Renal cortical epithelial cell (primary cell): ENCODE measurements around the gene TRAF1. TPM values are rescaled to one million over a fixed set of nuclear protein-coding genes. Genes with fewer than 3 reads are reported as not detected.

Experiments
- DNase-seq: peaks from one replicate; pipeline ENCODE4 v3.0.0-alpha.2; 2011; ENCODE audit warnings: low read depth
- total RNA-seq: library from RNA; depleted of rRNA; stranded (reverse); fragments of >200 nt; gene quantifications from 2 replicates; pipeline ENCODE4 v1.2.3, GENCODE V29; 2014

TRAF1 gene
- total RNA-seq, 1 donor from 2014 or later: 3.4 TPM

GRCh38 chr9:120941046-120941770 is 14.6 kb upstream of the TRAF1 start:
- DNase-seq: no peak

DNA sequence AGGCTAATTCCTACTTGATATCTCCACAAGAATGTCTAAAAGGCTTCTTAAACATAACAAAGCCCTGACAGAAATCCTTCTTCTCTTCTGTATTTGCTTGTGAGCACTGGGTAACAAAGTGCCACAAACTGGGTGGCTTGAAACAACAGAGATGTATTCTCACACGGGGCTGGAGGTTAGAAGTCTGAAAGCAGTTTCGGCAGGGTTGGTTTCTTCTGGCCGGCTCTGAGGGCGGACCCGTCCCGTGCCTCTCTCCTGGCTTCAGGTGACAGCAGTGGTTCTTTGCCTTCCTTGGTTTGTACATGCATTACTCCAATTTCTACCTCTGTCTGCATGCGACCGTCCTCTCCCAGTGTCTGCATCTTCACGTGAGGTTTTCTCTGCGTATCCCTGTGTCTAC is 14.0 kb upstream of the TRAF1 start:
- DNase-seq: no peak

DNA sequence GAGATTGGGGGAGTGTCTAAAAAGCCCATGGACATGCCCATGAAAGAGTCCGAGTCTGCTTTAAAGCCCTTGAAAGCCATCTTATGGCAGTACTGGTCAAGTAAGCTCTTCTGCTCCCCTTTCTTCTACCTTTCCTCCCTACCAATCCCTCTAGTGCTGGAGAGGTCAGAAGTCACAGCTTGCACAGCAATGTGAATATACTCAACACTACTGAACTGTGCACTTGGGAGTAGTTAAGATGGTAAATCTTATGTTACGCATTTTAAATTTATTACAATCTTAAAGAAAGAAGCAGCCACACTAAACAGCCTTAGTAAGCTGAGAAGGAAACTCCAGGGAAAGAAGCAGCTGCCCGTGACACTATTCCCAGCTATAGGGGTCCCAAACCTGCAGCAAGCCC is 12.3 kb upstream of the TRAF1 start:
- no peak for DNase-seq

GRCh38 chr9:120937596-120937995 is 11.0 kb upstream of the TRAF1 start:
- no peak for DNase-seq

GRCh38 chr9:120937127-120937526 is 10.5 kb upstream of the TRAF1 start:
- DNase-seq: no peak

DNA sequence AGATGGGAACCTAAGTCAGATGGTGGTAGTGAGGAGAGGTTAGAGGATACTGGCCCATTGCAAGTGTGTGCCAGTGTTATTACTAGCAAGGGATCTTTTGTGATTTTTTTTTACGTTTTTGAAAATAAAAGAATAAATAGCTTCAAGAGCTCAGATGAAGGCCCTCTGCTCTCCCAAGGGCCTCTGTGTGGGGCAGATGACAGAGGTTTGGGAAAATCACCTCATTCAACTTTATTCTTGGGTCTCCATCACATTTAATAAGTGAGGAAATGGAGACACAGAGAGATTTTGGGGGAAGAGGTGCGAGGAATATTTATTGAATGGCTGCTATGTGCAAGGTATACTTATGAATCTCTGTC is 10.1 kb upstream of the TRAF1 start:
- DNase-seq: no peak

DNA sequence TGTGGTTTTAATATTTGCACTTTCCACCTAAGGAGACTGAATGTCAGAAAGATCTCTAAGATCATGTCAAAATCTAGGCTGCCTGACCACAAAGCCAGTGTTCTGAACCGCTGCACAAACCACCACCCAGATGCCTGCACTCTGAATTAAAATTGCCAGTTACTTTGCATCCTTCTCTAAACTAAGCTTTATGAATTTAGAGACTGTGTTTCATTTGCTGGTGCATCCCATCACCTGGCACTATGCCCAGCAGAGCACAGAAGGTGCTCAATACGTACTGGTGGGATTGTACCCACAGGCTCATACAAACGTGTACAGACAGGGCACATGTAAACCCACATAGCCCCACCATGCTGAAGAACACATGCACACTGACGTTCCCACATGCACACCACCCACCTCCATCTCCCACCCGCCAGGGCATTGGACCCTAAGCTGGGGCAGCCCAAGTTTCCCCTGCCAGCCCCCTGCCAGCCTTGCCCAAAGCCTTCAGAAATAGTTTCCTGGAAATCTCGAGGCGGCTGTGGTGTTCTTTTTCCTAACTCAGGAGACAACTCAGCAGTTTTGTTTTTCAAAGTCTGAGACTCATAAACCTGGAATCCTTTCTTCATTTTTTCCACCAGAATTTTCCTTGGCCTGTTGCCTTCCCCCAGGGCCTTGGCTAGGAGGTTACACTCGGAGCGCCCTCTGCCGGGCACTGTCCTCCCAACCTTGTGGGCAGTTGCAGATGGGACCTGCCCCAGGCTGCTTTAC is 9.6 kb upstream of the TRAF1 start:
- DNase-seq: peak; percentile 89

DNA sequence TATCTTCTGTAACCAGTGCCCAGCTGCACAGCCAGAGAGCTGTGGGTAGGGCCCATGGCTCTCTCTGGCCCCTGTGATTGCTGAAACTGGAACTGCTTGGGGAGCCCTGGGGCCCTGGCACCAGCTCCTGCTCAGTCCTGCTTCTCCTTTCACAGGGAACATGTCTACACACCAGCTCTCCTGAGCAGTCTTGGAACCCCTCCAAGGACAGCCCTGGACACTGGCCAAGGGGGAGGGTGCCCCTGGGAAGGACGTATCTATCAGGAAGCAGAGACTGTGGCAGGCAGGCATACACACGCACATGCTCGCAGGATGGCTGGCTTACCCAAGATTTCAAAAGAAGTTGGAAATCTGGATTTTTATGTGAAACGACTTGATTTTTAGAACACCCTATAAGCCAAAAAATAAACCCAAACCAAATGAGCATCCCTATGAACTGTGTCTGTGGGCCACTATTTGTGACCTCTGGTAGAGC is 8.8 kb upstream of the TRAF1 start:
- DNase-seq: peak; percentile 93

DNA sequence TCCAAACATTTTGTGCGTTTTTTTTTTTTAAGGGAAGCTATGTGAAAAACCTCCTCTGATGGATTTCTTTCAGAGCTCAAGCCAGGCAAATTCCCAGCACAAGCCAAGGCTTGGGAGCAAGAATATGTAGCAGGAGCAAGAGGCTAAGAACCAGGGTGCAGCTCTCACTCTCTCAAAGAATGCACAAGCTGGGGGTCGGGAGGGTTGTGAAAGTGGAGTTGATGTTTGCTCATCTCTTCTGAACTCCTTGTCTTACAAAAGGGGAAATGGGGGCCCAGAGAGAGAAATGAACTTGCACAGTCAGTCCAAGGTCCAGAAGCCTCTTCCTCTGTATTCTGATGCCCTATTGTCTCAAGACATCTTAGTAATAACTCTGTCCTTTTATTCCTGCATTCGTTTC is 7.7 kb upstream of the TRAF1 start:
- no peak for DNase-seq

GRCh38 chr9:120933310-120934055 is 6.9 kb upstream of the TRAF1 start:
- no peak for DNase-seq

DNA sequence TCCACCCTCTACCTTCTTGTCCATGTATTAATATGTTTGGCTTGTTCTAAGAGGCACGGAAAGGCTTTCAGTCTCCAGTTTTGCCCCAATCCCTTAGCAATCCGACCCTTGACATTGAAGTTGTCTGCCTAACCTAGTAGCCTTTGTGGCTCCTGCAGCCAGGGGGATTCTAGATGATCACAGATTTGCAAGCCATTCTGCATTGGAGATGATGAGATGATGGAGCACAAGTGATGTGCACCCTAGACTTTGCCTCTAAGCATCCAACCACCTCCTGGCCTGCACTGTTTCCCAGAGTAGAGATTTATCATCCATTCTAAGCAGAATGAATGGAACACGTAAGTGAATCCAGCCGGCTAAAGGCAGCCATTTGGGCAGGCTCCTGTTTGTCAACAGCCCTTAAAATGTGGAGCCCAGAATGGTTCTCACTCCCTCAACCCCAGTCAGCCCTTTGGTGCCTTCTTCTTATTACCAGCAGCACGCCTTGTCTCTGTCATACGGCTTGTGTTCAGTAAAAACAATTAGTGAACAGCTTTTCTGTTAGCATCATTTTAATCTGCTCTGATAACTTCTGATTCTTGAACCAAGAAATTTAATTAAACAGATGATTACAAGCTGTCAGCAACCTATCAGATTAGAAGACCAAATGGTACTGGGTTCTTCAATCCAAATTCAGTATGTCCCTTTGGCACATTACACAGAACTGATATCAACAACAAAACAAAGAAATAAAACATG is 5.7 kb upstream of the TRAF1 start:
- DNase-seq: no peak

DNA sequence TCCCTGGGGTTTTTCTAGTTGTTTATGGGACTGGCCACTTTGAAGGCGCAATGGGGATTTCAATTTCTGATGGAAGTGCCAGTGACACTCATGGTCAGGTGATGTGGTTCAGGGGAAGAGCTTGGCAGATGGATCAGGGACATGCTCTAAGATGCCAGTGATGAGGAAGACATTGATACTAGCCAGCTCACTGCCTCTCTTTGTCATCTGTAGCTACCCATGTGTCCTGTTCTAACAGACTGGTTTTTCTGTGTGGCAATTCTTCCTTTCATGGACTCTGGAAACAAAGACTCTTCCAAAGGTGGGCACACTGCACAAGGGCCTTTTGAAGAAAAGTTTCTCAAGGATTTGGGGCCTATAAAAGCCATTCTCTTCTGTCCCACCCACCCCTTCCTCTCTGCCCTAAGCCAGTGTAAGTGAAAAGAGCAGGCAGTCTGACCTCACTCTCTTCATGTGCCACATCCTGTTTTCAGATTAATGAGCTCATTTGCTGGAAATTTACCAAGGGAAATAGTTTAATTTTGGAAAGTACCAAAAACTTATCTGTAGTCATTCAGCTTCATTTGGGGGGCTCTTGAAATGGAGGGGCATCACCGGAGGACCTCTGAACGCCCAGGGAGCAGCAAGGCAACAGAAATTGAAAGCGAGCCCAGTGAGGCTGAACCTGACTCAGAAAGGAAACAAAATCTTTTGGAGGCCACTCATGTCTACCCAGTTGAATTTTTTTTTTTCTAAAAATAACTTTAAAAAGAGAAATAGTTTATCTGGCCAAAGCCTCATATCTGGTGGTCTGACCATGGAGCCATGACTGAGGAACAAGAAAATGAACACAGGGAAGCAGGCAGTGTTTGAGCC is 4.9 kb upstream of the TRAF1 start:
- peak; percentile 36 for DNase-seq

GRCh38 chr9:120929229-120929791 is 2.7 kb upstream of the TRAF1 start:
- no peak for DNase-seq

GRCh38 chr9:120928483-120929228 is 2.1 kb upstream of the TRAF1 start:
- no peak for DNase-seq

DNA sequence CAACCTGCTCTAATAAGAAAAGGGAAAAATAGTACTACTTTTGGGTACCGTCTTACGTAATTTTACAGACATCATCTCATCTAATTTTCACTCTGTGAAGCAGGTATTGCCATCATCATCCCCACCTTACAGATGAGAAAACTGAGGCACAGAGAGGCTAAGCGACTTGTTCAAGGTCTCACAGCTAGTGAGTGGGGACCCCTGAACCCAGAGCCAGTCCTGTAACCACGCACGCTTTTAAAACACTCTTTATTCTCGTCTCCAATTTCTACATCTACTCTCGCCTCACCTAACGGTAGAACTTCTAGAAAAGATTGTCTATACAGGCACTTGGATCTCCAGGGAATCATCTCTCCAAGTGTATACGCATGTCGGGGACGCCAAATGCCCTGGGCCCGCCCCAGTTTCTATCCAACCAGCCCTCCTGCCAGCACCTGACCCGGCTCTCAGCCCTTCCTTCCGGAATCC is 1.5 kb upstream of the TRAF1 start:
- no peak for DNase-seq

- DNase-seq: no peak
These were observed 846 bp upstream of the TRAF1 start for GRCh38 chr9:120927269-120928014.

GRCh38 chr9:120925535-120926396 is 830 bp downstream of the TRAF1 start:
- peak; percentile 93 for DNase-seq
